GM18517 (cell line): ENCODE measurements around the gene COL4A4.

Experiments
- ATAC-seq: cut with Tn5 transposase; IDR thresholded peaks from one replicate; pipeline ENCODE4 v1.9.1; 2021; ENCODE audit warnings: mild to moderate bottlenecking, moderate library complexity; ENCODE audit not compliant: unreplicated experiment

Gene COL4A4

DNA sequence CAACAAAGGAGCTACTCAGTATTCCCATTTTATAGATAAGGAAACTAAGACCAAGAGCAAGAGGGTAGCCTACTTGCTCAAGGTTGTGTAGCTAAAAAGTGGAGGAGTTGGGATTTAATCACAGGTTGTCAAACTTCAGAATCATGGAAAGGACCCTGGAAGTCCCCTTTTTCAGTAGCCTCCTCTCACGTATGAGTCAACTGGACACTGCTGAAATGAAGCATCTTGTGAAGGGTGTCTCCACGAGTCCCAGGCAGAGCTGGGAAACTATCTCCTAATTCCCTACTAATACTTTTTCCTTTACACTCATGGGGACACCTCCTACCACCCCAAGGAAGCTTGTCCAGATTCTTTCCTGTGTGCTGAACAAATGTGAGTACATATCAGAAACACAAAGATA lies 172.3 kb downstream of the COL4A4 start:
- ATAC-seq, result no peak

DNA sequence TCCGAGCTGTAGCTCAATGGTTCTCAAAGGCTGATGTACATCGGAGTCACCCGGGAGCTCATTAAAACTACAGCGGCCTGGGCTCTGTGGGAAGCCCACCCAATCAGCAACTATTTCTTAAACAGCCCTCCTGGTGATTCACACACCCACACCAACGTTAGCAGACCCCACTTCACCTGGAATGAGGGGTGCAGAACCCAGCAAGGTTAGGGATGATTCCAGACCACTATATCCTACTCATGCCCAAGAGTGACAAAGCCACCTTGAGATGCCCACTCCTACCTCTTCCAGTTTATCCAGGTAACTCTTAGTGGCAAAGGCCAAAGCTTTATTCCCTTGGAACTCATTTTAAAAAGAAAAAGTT lies 178.4 kb downstream of the COL4A4 start:
- ATAC-seq, result no peak

DNA sequence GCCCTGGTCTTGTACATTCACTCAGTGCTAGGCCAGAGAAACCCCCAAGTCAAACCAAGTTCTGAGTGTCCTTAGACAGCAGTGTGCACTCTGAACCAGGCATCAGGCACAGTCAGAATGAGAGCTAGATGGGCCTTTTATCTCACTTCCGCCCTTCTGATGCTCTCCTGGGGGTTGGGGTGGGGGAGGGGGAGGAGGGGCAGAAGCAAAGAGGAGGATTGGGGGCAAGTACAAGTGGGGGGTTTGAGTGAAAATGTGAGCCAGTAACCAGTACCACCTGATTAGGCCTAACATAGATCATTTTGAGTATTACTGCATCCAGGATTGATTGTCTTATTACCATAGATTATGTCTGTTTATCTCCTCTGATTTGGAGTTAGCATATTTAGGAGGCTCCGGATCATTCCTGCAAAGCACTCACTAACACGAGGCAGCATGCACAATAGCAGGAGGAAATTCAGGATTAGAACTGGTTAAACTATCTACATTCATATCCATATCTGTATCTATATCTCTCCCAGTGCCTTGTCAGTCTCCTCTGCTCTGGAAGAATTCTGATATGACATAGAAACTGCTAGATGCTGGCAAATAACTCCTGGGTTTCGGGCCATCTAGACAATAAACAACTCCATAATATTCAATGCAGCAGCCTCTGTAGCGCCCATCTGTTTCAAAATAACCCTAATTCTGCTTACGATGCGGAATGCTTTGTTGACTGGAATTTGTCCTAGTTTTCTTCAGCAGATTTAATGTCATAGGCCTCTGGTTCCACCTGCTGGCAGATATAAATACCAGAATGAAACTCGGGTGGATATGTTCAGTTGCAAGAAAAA lies 179.0 kb downstream of the COL4A4 start:
- ATAC-seq, result peak; percentile 95

DNA sequence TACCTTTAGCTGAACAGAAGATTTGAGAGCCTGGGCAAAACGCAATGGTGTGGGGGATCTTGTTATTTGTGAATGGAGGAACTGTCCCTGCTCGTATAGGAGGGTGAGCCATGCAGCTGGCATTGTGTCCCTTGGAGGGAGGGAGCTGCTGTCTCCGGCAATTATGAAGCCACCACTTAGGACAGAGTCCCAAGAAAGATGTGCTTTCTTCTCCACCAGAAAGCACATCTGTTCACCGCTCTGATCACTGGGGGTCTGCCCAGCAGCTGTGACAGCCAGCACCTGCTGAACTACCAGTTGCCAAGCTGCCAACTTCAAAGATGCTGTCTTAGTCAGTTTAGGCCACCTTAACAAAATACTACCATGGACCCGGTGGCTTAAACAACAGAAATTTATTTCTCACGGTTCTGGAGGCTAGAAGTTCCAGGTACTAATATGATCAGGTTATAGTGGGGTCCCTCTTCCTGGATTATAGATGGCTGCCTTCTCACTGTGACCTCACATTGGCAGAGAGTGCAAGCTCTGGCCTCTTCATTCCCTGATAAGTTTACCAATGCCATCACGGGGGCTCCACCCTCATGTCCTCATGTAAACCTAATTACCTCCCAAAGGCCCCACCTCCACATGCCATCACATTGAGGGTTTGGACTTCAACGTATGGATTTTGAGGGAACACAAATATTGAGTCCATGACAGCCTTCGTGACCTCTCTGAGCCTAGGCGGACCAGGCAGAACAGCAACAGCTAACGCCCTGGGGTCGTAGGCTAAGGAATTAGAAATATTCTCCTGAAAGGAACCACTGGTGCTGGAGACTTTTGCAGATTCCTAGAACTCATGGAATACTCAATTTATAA lies 179.9 kb downstream of the COL4A4 start:
- ATAC-seq, result peak; percentile 29

DNA sequence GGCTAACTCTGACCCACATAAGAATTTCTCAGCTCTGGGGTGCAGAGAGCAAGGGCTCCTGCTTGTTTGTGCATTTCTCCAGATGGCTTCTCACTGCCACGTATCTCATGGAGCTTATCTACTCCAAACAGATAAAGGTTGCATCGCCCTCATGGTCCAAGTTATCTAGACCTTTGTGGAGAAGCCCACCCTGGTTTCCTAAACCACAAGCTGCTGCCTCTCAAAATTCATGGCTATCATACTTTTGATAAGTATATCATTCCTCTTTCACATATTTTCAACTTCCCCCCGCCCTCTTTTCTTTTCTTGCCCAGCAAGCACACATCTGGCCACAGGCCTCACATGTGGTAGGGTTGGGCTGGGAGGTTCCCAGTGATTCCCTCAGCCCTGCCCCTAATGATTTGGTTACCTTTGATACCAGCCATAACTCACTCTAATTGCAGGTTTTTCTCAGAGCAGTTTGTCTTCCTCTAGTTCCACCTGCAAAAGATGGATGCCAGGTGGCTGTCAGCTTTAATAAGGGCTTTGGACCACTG lies 182.1 kb downstream of the COL4A4 start:
- ATAC-seq, result no peak

DNA sequence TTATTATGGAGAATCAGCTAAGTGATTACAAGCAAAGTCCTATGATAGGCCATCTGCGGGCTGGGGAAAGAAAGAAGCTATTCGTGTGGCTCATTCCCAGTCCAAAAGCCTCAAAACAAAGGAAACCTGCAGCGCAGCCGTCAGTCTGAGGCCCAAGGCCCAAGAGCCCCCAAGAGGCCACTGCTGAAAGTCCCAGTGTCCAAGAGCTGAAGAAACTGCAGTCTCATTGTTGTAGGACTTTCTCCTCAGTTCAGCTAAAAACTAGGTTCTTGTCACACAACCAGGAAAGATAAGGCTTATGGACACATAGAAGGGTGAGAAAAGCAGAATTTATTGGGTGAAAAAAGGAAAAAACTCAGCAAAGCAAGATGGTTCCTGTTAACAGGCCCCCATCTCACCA lies 185.0 kb downstream of the COL4A4 start:
- no peak for ATAC-seq

DNA sequence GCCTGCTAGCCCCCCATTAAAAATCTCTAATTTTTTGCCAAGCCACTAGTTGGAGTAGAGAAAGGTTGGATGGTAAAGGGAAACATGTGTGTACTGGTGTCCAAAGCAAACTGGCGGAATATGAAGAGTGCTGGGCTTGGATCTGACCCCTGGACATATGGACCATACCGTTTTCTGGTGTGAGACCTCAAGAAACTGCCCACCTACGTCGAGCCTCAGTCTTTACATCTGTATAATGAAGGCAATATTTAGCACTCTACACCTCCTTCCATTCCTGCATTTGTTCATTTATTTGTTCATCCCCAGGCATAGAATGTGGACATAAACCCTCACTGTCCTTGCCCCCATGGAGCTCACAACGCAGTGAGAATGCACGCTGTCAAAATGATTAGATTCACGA lies 185.7 kb downstream of the COL4A4 start:
- ATAC-seq, result no peak

DNA sequence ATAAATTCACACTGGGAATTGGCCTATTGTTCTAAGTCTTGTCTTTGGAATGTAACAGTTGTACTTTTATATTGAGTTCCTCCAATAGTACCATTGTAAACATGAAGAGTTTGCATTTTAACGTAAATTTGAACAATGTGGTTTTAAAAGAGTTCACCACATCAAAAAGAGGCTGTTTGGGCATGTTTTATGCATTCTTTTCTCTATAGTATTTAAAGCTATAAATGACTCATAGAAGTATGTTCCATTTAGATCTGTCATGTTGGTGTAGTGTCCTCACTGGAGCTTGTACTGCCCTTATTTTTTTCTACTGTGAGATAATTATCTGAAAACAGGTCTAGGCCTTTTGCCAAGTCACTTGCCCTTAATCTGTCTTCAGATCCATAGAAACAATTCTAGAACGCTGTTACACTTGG lies 186.2 kb downstream of the COL4A4 start:
- no peak for ATAC-seq

DNA sequence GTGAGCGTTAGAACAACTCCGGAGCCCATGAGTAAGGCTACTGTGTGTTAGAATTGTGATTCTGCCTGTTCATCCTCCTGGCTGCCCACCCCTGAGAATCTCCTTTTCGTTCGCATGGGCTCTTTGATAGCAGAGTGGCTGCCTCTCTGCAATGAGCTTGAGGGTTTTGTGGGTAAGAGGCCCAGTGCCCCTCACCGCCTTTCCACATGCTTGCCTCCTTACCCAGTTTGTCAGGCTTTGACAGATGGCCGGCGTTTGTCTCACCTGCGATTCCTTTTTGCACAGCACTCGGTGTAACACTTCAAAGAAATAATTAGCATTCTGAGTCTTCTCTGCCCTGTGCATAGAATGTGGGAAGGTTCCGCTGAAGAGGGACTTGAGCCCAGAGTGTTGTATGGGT lies 190.2 kb downstream of the COL4A4 start:
- ATAC-seq, result no peak

DNA sequence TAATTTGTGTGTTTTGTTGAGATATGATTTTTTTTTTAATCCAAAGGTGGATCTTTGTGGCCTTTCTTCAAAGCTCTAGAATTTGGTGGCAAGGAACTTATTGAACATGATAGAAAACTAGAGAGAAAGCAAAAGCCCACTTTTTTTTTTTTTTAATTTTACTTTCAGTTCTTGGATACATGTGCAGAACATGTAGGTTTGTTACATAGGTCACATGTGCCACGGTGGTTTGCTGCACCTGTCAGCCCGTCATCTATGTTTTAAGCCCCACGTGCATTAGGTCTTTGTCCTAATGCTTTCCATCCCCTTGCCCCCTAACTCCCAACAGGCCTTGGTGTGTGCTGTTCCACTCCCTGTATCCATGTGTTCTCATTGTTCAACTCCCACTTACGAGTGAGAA lies 192.2 kb downstream of the COL4A4 start:
- ATAC-seq, result no peak

DNA sequence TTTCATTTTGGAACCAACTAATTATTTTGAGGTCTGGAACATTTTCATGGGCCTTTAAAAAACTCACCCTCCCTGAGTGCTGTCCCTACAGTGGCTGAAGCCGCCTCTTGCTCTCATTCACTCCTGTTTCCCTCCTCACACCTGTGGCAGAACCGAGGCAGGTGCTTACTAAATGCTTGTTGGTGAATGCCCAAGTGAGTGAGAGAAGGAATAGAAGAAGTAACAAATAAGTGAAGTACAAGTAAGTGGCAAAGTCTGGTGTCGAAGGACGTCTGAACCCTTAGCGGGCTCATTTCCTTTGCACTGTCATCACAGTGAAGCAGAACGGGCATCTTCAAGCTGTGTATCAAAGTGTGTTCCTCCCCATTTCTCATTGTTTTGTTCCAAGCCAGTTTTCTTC lies 192.9 kb downstream of the COL4A4 start:
- peak; percentile 42 for ATAC-seq

DNA sequence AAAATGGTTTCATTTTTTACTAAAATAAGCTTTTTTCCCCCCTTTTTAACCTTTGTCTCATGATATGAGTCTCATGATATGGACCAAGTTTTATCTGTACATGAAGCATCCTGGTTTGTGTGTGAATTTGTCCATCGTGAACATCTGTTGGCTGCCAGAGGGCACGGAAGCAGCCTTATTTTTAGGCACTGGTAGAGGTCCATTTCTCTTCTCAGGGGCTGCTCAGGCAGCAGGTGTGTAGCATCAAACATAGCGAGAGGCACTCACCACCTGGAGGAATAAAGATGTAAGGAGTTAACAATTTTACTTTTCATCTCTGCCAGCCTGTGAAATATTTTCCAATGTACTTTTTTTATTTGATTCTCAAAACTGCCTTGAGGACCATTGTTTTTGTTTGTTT lies 193.6 kb downstream of the COL4A4 start:
- peak; percentile 64 for ATAC-seq

DNA sequence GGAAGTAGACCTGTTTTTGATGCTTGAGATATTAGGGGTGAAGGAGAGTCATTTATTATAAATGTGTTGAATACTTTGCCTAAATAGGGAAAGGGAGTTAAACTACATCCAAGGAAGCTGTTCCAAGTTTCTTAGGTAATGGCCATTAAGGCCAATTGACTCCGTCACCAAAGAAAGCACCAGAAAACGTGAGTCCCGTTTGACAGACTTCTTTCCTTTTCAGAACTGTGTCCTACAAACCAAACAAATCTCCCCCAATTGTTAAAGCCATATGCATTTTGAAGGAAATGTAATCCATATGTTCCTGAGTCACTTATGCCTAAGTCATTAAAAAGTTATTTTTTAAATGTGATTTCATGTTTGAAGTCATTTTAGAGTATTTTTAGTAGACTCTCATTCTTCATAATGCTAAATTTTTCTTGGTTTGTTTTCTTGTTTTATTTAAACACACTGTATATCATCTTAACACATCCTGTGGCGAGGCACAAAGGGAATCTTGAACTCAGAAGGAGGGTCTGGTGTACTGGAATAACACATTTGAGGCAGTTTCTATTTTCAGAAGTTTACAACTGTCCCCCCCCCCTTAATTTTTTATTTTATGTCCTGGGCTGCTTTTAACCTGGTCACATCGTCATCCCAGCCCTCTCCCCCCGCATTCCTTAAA lies 194.5 kb downstream of the COL4A4 start:
- ATAC-seq, result no peak

DNA sequence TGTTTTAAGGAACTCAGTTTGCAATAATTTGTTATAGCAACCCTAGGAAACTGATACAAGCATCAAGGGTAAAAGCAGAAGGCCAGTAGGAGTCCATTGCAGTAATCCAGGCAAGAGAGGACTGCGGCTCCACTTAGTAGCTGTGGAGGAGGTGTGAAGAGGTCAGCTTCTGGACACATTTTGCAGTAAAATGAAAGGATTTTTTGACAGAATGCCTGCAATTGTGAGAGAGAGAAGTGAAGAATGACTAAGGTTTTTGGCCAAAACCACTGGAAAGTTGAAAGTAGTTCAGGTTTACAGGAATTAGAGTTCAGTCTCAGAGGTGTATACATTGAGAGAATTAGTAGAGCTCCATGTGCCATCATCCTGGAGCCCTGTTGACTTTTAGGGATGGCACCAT lies 198.6 kb downstream of the COL4A4 start:
- ATAC-seq, result no peak

DNA sequence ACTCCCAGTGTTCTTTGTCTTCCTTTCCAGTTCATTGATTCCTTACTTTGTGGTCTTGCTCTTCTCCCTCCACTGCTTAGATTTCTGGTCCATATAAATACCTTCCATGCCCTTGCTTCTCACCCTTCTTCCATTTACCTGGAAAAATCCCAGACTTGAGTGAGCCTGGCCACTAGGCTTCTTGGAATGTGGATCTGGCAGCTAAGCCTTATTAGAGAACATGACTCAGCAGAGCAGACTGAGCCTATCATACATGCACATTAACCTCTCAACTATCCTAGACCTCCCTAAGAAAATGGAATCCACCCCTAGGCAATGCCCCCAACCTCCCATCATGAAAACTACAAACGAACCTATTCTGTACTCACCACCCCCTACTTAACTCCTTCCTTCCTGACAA lies 200.5 kb downstream of the COL4A4 start:
- no peak for ATAC-seq

DNA sequence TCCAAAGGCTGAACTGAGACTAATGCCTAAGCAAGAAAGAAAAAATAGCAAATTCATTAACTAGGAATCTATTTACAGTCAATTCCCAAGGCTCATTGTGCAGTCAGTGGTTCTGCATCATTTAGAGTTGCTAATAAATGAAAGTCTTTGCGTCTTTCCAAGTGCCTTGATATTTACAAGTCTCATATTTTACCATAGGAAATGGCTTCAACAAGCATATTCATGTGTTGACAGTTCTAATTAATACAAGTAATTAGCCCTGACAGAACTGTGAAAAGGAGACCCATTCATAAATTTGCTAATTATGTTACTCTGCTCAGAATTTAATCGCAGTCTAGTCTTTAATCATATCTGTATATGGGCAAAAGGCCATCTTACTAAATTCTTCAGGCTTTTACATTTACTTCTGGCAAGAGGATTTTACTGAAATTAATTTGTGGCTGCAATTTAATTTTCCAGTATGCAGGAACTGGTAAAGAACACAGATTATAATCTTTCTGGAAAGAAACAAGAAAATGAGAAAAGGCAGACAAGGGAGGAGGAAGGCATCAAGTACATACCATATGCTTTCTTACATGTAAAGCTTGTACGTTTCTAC lies 201.7 kb downstream of the COL4A4 start:
- ATAC-seq, result no peak

DNA sequence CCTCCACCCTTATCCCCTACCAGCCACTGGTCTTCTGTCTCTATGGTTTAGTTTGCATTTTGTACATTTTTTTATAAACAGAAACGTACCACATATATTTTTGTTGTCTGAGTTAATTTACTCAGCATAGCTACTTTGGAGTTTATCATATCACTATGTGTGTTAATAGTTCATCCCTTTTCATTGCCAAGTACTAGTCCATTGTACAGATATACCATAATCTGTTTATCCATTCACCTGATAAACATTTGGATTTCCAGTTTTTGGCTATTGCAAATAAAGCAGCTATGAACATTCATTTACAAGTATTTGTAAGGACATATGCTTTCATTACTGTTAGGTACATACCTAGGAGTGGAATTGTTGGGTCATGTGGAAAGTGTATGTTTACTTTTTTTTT lies 204.6 kb downstream of the COL4A4 start:
- ATAC-seq, result no peak

DNA sequence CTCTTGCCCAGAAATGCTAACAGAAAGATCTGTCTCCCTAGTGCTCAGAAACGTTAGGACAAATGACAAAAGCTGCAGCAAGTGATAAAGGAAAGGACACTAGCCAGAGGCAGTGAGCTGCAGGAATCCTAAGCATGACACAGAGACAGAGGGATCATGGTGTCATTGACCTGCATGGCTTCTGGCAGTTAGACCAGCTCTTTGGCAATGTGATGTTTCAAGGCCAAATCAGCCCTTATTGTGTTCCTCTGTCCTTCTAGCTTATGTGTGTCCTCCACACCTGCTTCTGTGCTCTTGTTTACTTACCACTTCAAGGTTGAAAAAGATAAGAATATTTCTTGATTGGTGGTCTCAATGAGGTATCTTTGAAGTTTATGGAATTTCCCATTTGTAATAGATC lies 207.3 kb downstream of the COL4A4 start:
- ATAC-seq, result no peak

DNA sequence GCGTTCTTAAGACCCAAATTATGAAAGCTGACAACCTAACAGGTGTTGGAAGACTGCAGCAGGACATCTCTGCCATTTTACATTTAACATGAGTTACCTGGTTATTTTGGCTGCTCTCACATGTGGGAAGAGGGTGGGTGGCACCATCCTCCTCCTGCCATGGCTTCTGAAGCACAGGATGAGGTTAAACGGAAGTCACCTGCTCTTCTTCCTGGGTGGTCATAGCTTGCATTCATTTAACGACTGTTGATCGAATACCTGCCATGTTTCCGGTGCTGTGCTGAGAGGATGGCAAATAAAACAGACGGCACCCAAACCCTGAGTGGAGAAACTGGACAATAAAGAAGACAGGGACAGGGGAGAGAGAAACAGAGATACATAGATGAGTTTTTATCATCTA lies 210.2 kb downstream of the COL4A4 start:
- no peak for ATAC-seq

DNA sequence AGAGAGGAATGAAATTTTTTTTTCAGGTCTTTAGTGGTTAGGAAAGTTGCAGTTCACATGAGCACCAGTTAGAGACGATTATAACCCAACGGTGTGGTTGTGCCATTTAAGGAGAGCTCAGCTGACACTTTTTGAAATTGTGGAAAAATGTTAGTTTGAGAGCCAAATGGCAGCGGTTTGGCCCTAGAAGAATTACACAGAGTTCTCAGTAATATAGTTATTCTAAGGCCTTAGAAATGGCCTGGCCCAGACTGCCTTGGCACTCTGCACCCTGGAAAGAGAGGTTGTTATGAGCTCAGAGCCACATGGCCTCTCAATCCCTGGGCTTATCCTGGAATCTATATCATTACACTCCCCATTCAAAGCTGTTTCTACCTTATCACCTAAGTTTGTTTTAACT lies 210.8 kb downstream of the COL4A4 start:
- no peak for ATAC-seq
